GM18499 (cell line): ENCODE measurements around the gene PIK3C2B.
"Not testable (repeated sequence)": the region's sequence is repeated elsewhere in the genome, so short reads cannot be mapped to it uniquely, and the experiment has no call there.

Experiments
- ATAC-seq: cut with Tn5 transposase; IDR thresholded peaks from one replicate; pipeline ENCODE4 v1.9.1; 2021; ENCODE audit warnings: moderate number of reproducible peaks; ENCODE audit not compliant: insufficient read depth, unreplicated experiment

PIK3C2B gene, protein sequence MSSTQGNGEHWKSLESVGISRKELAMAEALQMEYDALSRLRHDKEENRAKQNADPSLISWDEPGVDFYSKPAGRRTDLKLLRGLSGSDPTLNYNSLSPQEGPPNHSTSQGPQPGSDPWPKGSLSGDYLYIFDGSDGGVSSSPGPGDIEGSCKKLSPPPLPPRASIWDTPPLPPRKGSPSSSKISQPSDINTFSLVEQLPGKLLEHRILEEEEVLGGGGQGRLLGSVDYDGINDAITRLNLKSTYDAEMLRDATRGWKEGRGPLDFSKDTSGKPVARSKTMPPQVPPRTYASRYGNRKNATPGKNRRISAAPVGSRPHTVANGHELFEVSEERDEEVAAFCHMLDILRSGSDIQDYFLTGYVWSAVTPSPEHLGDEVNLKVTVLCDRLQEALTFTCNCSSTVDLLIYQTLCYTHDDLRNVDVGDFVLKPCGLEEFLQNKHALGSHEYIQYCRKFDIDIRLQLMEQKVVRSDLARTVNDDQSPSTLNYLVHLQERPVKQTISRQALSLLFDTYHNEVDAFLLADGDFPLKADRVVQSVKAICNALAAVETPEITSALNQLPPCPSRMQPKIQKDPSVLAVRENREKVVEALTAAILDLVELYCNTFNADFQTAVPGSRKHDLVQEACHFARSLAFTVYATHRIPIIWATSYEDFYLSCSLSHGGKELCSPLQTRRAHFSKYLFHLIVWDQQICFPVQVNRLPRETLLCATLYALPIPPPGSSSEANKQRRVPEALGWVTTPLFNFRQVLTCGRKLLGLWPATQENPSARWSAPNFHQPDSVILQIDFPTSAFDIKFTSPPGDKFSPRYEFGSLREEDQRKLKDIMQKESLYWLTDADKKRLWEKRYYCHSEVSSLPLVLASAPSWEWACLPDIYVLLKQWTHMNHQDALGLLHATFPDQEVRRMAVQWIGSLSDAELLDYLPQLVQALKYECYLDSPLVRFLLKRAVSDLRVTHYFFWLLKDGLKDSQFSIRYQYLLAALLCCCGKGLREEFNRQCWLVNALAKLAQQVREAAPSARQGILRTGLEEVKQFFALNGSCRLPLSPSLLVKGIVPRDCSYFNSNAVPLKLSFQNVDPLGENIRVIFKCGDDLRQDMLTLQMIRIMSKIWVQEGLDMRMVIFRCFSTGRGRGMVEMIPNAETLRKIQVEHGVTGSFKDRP (N-terminal part only)

DNA sequence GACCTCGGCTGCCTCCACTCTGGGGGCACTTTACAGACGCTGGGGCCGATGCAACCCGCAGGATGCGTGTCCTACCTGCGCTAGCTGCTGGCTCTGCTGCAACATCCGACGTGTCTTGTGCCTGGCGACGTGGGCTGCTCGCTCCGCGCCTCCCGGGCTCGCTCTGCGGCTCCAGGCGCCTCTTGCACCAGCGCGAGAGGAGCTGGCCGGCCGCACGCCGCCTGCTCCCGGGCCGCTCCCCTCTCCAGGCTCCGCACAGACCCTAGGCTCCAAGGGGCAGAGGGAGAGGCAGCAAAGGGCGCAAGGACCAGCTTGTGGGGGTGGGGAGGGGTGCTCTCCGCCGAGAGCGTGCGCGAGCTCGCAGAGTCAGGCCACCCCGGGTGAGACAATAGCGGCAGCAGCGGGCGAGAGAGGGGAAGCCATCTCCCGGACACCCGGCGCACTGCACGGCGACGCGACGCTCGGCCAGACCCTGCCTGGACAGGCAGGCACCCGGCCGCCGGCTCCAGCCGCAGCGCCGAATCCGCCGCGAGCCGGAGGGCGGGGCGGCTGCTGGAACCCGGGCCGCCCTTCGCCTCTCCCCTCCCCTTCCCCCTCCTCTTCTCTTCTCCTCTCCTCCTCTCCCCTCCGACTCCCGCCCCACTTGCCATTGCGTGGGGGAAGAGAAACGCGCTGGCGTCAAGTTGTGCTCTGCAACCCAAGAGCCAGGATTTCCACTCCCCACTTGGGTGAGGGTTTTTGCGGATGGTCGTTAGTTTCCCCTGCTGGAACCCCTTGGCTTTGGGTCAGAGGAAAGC is at the start of gene PIK3C2B:
Gene PIK3C2B (minus strand): TSS at position 525 of the 797 bp plus-strand sequence. CDS start 25,003 bp downstream, outside the sequence.
- peak; percentile 35 for ATAC-seq

DNA sequence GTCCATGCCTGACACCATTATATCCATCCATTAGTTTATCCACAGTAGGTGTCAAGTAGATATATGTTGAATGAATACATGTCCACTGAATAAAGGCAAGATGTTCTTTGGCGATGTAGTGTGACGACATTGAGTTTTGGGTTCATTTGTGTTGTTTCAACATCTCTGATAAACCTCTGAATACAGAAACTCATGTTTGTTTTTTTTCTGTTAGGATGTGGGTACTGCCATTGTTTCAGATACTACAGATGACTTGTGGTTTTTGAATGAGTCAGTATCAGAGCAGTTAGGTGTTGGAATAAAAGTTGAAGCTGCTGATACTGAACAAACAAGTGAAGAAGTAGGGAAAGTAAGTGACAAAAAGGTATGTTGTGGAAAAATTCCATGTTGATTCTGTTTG is 49.7 kb upstream of the PIK3C2B start:
- ATAC-seq = no peak

DNA sequence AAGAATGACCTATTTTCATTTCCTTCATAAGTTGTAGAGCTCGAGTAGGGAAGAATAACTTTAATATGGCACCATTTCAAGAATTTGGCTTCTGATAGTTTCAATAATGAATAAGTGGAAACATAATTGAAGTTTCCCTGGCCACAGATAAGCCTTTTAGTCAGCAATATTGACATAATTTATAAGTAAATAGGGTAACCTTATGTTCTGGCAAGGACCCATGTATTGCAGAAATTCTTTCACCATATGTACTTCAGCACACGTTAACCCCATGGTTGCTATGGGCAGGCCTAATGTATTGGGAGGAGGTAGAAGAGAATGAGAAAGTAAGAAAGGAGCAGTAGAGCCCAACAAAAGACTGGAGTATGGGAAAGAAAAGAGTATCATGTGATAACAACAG is 47.0 kb upstream of the PIK3C2B start:
- ATAC-seq = no peak

DNA sequence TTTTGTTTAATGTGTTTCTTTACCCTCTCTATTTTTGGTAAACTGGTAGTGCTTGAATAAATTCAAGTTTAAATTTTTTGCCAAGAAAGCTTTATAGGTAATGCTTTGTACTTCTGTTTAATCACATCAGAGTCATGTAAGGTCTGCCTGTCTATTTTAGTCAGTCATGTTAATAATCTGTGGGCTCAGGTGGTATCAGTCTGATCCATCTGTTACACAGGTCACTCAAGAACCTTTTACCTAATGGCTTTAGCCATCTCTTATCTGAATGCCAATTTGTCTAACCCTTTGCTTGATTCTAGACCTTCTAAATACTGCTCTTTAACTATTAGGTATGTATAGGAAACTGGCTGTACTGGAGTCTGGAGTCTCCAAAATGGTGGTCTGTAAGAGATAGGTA is 38.2 kb upstream of the PIK3C2B start:
- ATAC-seq = no peak

DNA sequence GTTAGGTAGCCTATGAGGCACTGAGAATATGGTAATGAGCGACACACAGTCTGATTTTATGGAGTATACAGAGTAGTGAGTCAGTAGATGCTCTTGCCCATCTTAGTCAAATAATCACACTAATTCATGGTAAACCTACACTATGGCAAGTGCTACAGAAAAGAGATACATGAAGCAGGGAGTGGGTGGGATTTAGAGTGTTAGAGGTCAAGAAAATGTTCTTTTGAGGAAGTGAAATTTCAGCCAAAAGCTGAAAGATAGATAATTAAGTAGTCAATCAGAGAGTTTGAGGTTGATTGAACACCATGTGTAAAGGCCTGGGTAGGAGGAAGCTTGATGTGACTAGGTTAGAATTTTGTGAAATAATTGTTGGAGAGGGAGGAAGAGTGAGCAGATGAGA is 36.3 kb upstream of the PIK3C2B start:
- ATAC-seq = peak; percentile 84

DNA sequence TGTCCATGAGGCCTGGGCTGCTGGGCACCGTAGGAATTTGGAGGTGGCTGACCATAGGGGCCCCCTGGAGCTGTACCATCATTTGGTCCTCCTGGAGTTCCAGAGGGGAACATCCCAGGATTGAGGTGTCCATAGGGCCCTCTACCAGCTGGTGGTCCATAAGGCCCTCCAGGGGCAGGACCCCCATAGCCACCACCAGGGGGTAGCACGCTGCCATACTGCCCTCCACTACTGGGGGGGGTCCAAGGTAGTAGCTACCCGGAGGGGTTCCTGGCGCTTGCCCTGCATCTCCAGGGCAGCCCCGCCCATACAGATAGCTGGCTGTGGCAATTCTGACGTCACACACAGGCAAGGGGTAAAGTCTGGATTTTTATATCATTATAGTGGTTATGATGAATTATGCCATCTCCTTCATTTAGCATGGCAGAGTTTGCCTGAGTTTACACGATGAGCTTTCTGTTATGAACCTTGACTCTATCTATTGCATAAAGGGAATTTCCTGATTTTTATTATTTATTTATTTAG is 34.8 kb upstream of the PIK3C2B start:
- ATAC-seq = no peak

DNA sequence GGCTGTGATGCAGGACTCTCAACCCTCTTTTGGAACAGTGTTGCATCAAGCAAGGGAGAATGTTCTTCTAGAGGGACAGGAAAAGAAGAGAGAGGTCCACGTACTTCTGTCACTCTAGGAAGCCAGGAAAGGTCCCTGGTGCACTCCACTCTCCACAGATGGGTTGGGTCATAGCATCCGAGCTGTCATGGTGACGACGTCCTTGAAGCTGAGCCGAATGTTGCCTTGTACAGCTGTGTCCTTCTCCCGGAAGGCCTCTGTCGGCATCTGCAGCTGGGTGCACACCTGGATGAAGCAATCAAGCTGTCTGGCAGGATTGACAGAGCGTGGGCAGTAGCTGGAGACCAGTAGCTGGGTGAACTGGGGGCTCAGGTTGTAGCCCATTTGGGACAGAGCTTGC is 34.1 kb upstream of the PIK3C2B start:
- no peak for ATAC-seq

DNA sequence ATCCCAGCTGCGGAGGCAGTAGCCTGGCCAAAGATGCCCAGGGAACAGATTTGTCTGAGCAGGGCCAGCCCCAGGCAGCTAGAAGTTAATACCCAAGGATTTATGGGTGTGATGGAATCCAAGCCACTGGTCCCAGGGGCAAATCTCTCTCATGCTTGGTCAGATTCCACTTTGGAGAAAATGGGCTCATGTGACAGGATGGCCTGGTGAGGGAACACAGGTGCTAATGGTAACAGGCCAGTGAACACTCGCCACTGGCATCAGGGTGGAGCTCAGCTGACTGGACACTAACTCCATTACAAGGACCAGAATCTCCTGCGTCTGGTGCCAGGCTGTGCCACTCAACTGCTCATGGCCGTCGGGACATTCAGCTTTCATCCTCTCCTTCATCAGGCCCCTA is 33.6 kb upstream of the PIK3C2B start:
- ATAC-seq = no peak

DNA sequence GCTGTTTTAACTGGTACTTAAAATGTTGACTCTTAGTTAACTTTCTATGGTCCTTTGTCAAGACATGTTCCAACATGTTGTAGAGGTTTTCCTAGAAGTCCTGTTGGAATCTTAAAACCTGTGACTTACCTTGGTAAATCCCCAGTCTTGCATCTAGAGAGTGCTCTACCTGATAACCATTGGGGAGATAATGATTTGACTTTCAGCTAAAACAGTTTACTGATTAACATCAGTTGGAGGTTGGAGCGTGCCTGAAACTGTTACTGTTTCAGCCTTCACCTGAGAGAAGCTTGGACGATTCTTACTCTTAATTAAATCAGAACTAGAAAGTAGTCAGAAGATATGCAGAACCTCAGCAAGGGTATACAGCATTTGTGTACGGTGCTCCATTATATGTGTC is 30.4 kb upstream of the PIK3C2B start:
- ATAC-seq = no peak

DNA sequence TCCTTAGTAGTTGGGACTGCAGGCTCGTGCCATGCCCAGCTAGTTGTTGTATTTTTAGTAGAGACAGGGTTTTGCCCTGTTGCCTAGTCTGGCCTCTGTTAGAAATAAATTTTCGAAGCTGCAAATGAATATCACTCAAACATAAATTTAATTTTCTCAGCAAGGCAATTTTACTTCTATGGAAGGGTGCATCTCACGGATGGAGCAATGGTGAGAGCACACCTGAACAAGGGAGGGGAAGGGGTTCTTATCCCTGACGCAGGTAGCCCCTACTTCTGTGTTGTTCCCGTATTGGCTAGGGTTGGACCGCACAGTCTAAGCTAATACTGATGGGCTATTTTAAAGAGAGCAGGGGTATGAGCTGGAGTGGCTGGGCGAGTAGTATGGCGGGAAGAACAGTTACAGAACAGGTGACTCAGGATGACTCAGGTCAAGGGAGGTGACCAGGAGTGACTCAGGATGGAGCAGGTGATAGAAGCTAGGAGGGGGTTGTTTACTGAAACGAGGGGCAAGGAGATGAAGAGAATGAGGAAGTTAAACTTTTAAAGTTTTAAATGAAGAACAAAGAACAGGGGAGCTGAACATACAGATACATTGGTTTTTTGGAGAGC is 29.1 kb upstream of the PIK3C2B start:
- ATAC-seq = no peak

DNA sequence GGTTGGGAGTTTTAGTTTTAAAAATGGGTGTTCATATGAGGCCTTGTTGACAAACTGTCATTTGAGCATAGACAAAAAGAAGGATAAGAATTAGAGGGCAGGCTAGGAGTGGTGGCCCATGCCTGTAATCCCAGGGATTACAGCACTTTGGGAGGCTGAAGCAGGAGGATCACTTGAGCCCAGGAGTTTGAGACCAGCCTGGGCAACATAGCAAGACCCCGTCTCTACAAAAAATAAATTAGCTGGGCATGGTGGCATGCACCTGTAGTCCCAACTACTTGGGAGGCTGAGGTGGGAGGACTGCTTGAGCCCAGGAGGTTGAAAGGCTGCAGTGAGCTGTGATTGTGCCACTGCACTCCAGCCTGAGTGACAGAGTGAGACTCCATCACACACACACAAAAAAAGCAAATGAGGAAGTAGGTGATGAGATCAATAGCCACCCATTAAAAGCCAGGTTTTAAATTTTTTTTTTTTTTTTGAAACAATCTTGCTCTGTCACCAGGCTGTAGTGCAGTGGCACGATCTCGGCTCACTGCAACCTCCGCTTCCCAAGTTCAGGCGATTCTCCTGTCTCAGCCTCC is 27.4 kb upstream of the PIK3C2B start:
- ATAC-seq = not testable (repeated sequence)

DNA sequence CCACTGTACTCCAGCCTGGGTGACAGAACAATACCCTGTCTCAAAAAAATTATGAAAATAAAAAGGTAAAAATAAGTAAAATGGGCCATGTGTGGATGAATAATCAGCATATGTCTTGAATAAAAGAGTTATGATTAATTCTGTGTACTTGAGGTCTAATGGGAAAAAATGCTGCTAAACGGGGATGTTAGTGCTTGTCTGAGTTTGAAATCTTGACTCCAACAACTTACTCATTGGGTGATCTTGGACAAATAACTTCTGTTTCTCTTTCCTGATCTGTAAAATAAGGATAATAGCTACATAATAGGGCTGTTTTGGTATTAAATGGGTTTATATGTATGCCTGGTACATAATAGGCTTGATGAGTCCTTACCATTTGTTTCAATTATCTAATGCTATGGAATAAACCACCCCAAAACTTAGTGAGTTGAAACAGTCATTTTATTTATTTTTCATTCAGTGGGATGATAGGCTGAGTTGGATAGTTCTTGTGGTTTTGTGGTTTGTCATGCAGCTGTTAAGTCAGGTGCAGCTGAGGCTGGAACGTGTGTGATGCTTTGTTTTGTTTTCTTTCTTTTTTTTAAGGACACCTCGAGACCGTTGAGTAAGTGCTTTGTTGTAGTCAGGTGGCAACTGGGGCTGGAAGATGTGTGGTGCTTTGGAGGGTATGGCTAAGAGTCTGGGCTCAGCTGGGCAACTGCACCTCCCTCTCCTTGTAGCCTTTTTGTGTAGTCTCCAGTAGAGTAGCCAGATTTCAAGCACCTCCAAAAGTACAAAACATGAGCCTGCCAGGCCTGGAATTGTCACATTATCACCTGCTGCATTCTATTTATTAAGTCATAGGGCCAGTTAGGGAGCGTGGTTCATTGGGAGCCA is 26.5 kb upstream of the PIK3C2B start:
- no peak for ATAC-seq

DNA sequence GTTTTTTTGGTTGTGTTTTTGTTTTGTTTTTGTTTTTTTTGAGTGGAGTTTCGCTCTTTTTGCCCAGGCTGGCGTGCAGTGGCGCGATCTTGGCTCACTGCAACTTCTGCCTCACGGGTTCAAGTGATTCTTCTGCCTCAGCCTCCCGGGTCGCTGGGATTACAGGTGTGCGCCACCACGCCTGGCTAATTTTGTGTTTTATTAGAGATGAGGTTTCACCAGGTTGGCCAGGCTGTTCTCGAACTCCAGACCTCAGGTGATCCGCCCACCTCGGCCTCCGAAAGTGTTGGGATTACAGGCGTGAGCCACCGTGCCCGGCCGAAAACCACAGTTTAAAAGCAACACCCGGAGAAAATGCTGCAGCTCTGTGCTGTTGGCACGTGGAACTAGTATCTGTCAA is 22.8 kb upstream of the PIK3C2B start:
- not testable (repeated sequence) for ATAC-seq

DNA sequence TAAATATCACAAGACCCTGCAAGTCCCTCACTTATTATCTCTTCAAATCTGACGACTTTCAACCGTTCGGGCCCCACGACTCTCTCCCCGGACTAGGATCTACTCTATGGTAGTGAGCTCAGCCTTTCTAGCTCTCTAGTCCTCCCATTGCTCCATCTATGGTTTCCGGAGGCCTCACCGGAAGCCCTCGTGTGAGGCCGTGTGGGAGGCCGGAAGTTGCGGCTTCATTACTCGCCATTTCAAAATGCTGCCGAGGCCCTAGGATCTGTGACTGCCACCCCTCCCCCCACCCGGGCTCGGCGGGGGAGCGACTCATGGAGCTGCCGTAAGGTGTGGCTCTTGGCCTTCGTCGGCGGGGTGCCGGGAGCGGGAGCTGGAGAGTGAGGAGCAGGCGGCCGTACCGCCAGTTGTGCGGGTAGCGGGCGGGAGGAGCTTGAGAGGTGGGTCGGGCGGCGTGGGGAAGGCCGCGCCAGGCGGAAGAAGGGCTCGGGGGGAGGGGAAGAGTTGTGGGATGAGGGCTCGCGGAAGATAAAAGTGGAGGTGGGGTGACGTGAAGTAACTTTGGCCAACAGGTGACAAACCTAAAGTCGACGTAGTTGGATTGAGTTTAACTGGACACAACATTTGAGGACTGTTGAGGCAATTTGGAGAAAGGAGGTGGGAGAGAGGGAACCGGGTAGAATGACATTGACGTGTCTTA is 21.7 kb upstream of the PIK3C2B start, which contains the start of gene MDM4:
Gene MDM4 (plus strand): TSS at position 227 of the 700 bp plus-strand sequence. CDS start 9,113 bp downstream, outside the sequence.
- ATAC-seq = peak; percentile 52

DNA sequence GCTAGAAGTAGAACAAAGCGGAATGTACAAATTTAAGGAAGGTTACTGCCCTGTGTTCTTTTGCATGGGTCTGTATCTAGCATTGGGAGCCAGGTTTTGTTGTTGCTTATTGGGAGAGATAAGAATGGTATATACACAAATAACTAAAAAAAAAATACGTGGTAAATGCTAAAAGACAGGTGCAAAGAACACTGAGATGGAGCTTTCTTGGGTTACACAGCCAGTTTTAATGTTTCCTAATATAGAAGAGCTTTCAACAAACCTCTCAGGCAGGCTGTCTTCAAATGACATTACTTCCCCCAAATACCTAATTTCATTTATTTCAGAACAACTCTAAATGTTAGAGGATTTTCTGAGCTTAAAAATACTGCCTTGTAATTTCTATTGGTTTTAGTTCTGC is 20.2 kb upstream of the PIK3C2B start:
- ATAC-seq = no peak

DNA sequence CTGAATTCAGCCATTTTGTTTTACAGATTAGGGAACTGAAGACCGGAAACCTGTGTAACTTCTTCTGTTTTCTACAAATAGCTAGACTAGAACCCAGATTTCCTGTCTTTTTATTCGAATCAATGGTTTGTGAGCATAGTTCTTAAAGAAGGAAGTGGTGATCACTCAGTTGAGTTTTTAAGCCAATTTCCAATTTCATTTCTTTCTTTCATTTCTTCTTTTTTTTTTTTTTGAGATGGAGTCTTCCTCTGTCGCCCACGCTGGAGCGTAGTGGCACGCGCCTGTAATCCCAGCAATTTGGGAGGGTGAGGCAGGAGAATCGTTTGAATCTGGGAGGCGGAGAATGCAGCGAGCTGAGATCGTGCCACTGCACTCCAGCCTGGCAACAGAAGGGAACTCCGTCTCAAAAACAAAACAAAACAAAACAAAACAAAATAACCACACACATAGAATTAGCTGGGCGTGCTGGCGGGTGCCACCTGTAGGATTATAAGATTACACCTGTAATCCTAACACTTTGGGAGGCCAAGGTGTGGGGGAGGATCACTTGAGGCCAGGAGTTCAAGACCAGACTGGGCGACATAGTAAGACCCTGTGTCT is 18.6 kb upstream of the PIK3C2B start:
- ATAC-seq = no peak

DNA sequence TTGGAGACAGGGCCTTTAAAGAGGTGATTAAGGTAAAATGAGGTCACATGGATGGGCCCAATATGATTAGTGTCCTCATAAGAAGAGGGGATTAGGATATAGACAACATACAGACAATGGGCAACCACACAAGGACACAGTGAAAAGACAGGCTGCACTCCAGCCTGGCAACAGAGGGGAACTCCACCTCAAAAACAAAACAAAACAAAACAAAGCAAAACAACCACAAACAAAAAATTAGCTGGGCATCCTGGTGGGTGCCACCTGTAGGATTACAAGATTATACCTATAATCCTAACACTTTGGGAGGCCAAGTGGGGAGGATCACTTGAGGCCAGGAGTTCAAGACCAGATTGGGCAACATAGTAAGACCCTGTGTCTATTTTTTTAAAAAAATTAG is 16.8 kb upstream of the PIK3C2B start:
- ATAC-seq = no peak
